ENCODE data around the gene HCLS1. TPM values are rescaled to one million over a fixed set of nuclear protein-coding genes. Genes with fewer than 3 reads are reported as not detected.

The HCLS1 gene
- polyA plus RNA-seq, 1 donor (not counting 4 experiments of a cell fraction or from before 2014, with no cell fraction given): 0.10 TPM

GRCh38 chr3:121592856-121593702 is 67.6 kb downstream of the HCLS1 start, which contains the start of gene FBXO40:
TSS of gene FBXO40 (plus strand) at chr3:121593379. CDS start at chr3:121620576, 27,197 bp downstream.
- DNase-seq (ENCODE audit: low read depth, low spot score): no peak
- Histone ChIP-seq H3K4me3 (ENCODE audit: control insufficient read depth in 2 of 3, extremely low read depth in 1 of 3, insufficient read depth in 2 of 3, low read depth in 1 of 3, low read length in 3 of 3) (no peak within 1 kb of the TSS), H3K36me3 (ENCODE audit: control insufficient read depth in 2 of 2, extremely low read depth in 1 of 2, insufficient read depth in 2 of 2, low read length in 2 of 2) (no peaks in the 10 kb centered on the region), H3K4me2 (ENCODE audit: control insufficient read depth, extremely low read depth, insufficient read depth, low read depth, low read length) (no peak within 1 kb of the TSS), H3K9me1 (ENCODE audit: control insufficient read depth, extremely low read depth, insufficient read depth, low read length) (no peaks in the 10 kb centered on the region), H3K9ac (ENCODE audit: control insufficient read depth, extremely low read depth, insufficient read depth, low read length) (no peak within 1 kb of the TSS), H3K9me3 (ENCODE audit: control insufficient read depth, low read depth, low read length) (no peaks in the 10 kb centered on the region), H3K4me1 (ENCODE audit: control insufficient read depth, extremely low read depth, insufficient read depth, low read length) (no peaks in the 10 kb centered on the region), H3K79me2 (ENCODE audit: control insufficient read depth, insufficient read depth, low read length) (no peaks in the 10 kb centered on the region), H3K27me3 (ENCODE audit: control insufficient read depth, extremely low read depth, insufficient read depth, low read length) (no peaks in the 10 kb centered on the region), H3K27ac (ENCODE audit: control insufficient read depth, insufficient read depth, low read length) (no peak within 1 kb of the TSS), H4K20me1 (ENCODE audit: control insufficient read depth, extremely low read depth, insufficient read depth, low read length) (no peaks in the 10 kb centered on the region), H2AFZ (ENCODE audit: control insufficient read depth, low read length) (no peak within 1 kb of the TSS)
- dilution Hi-C loops (cut with MboI; ENCODE audit: extremely low pct_ligation_motif_present, low sequenced_read_pairs): no loop called here
- FAIRE-seq: no peak
- no peak for TF ChIP-seq CTCF (optimal IDR thresholded peaks at IDR 0.05 in 1 of 3, IDR thresholded peaks at IDR 0.05 in 1 of 3, conservative IDR thresholded peaks at IDR 0.05 in 1 of 3; ENCODE audit: extremely low read depth in 1 of 3, insufficient read depth in 2 of 3, low read length in 3 of 3)

GRCh38 chr3:121584418-121584817 is 76.3 kb downstream of the HCLS1 start:
- Histone ChIP-seq H3K4me2 (ENCODE audit: control insufficient read depth, extremely low read depth, insufficient read depth, low read depth, low read length) (no peak overlapping the region), H3K27ac (ENCODE audit: control insufficient read depth, insufficient read depth, low read length) (no peak overlapping the region), H3K9me3 (ENCODE audit: control insufficient read depth, low read depth, low read length) (no peaks in the 10 kb centered on the region), H4K20me1 (ENCODE audit: control insufficient read depth, extremely low read depth, insufficient read depth, low read length) (no peaks in the 10 kb centered on the region), H3K4me3 (ENCODE audit: control insufficient read depth in 2 of 3, extremely low read depth in 1 of 3, insufficient read depth in 2 of 3, low read depth in 1 of 3, low read length in 3 of 3) (no peak overlapping the region), H2AFZ (ENCODE audit: control insufficient read depth, low read length) (no peak overlapping the region), H3K9ac (ENCODE audit: control insufficient read depth, extremely low read depth, insufficient read depth, low read length) (no peak overlapping the region), H3K4me1 (ENCODE audit: control insufficient read depth, extremely low read depth, insufficient read depth, low read length) (no peaks in the 10 kb centered on the region), H3K27me3 (ENCODE audit: control insufficient read depth, extremely low read depth, insufficient read depth, low read length) (peaks cover 5% of the 10 kb centered on the region), H3K9me1 (ENCODE audit: control insufficient read depth, extremely low read depth, insufficient read depth, low read length) (no peaks in the 10 kb centered on the region), H3K79me2 (ENCODE audit: control insufficient read depth, insufficient read depth, low read length) (no peaks in the 10 kb centered on the region), H3K36me3 (ENCODE audit: control insufficient read depth in 2 of 2, extremely low read depth in 1 of 2, insufficient read depth in 2 of 2, low read length in 2 of 2) (no peaks in the 10 kb centered on the region)
- DNase-seq (ENCODE audit: low read depth, low spot score) (no peak), FAIRE-seq (no peak)
- TF ChIP-seq EZH2 (IDR thresholded peaks at IDR 0.05; ENCODE audit: low read length): no peak
- dilution Hi-C loops (cut with MboI; ENCODE audit: extremely low pct_ligation_motif_present, low sequenced_read_pairs): no loop called here

All from keratinocyte (primary cell).